IPS DF 4.7 (cell line): ENCODE measurements around the gene LRRC37A3.
"Not testable (repeated sequence)": the region's sequence is repeated elsewhere in the genome, so short reads cannot be mapped to it uniquely, and the experiment has no call there.

Experiments
- DNase-seq: peaks from one replicate; pipeline ENCODE4 v3.0.0-alpha.2; 2013; ENCODE audit warnings: low spot score; ENCODE audit errors: extremely low read depth

LRRC37A3 gene

DNA sequence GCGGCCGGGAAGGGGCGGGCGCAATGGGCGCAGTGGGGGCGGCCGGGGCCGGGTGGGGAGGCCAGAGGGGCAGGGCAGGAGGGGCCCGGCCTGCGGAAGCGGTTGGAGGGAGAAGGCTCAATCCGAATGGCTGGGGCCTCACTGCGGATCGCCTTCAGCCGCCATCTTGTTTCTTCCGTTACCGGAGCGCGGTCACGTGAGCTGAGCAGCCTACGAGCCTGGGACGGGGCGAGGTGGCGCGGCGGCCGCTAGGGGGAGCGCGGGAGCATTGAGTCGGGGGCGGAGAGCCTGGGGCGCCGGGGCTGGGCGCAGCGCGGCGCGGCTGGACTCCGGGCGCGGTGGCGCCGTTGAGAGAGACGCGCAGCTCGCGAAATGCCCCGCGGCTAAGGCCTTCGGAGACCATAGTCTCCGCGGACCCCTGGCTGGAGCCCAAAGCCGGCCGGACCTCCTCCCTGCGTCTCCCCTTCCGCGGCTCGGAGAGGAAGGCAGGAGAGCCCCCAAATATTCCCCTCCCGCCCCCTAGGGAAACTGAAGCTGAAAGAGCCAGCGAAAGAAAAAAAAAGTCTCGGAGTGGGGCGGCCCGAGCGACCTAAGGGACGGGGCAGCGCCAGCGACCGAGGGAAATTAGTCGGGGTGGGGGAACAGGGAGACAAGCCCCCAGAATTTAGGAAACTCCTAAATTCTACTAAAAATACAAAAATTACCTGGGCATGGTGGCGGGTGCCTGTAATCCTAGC is at the start of gene LRRC37A3:
Gene LRRC37A3, minus strand, starts transcription at position 190 of the 737 bp plus-strand sequence. CDS start 22,221 bp downstream, outside the sequence.
- DNase-seq: peak; percentile 69

DNA sequence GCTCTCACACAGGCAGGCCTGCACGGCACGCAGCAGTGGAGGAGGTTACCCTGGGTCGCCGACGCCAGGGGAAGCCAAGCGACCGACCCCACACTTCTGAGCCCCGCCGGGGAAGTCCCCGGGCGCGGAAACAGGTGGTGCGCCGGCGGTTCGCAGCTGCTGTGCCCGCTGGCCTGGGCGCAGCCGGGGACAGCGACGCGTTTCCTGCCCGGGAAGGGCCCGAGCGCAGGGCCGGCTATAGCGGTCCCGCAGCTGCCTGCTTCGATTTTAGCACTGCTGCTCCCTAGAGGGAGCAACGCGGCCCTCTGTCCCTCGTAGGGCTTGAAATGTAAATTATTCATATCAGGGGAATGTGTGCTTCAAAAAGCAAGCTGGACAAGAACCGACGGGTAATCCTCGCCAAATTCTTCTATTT is 46.6 kb upstream of the LRRC37A3 start:
- DNase-seq: not testable (repeated sequence)

DNA sequence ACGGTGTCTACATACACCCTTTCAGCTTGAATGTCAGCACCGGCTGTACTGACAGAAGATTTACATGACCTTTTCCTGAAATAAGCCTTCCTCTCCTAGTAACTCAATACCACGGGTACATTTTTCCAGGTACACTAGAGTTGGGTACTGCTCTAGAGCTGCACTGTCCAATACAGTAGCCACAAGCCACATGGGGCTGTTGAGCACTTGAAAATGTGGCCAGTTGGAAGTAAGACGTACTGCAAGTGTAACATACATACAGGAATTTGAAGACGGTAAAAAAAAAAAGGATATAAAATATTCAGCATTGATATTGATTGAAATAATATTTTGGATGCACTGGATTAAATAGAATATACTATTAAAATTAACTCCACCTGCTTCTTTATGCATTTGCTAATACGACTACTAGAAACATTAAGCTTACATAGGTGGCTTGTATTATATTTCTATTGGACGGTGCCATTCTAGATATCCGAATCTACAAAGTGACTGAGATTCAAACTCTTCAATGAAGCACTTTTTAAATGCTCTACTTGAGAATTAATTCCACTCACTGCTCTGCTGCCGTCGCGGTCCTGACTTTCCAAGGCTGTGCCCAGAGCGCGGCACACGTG is 46.1 kb upstream of the LRRC37A3 start:
- DNase-seq: not testable (repeated sequence)

DNA sequence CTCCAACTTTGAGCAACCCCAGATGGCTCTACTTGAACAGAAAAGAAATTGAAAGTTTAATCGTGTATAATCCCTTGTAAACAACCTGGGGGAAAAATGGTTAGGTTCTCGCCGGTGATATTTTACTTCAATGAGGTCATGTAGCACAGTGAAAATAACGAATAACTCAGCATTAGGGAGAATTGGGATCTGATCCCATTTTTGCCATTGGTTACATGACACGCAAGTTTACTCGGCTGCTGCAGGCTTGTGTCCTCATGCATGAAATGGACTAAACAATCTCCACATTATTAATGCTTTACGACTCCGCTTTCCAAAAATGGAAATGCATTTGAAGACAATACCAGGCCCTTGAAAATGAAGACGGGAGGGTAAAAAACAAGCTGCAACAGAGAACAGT is 45.5 kb upstream of the LRRC37A3 start:
- no peak for DNase-seq

DNA sequence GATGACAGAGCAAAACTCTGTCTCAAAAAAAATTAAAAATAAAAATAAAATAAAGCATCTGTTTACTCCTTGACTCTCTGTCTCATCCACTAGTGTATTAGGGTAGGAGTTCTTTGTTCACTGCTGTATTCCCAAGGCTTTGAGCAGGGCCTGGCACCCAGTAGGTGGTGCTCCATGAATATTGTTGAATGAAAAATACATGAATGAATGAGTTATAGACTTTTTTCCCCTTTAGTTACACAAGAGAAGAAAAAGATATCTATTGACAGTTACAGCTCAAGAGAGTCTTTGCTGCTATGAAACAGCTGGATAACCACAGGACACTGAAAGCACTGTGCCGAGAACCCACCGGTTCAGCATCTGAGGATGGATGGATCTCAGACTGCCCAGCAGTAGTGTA is 44.5 kb upstream of the LRRC37A3 start:
- DNase-seq: not testable (repeated sequence)

DNA sequence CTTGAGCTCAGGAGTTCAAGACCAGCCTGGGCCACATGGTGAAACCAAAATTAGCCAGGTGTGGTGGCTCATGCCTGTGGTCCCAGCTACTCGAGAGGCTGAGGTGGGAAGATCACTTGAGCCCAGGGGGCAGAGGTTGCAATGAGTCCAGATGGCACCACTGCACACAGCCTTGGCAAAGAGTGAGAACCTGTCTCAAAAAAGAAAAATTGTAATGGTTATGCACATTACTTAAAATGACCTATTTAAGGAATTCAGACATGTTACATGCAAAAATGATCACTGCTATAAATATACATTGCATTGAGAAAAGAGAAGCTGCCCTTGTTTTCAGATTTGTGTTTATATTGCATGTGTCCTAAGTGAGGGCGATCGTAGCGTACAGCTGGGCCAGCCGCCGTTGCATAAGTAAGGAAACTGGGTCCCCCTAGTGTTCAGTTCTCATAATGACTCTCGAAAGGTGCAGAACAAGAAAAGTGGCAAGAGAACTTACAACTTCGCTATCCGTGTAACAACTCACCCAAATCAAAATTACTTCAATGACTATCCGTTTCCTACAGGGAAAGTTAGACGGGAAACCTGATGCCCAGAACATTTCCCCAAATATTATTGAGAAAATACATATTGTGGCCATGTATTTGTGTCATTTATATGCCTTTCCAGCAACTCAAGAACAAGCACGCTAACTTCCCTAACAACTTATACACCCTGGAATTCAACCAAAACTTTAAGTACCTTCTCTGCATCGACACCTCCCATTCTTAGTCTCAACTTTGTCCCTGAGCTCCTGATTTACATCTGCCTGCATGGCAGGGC is 42.5 kb upstream of the LRRC37A3 start:
- not testable (repeated sequence) for DNase-seq

DNA sequence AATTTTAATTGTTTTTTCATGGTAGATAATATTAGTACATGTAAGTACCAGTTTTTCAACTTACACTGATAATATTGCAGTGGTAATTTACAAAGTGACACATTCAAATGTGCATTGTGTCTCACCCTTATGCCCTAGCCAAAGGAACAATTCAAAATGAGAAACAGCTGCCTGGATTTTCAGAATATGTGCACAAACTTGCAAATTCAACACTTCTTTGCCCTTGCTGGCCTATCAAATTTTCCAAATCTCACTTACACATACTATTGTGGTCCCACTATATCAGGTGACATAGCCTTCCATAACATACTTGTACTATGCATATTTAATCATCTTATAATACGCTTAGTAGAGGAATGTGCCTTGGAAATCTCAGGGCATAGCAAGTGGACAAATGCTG is 32.6 kb upstream of the LRRC37A3 start:
- no peak for DNase-seq

DNA sequence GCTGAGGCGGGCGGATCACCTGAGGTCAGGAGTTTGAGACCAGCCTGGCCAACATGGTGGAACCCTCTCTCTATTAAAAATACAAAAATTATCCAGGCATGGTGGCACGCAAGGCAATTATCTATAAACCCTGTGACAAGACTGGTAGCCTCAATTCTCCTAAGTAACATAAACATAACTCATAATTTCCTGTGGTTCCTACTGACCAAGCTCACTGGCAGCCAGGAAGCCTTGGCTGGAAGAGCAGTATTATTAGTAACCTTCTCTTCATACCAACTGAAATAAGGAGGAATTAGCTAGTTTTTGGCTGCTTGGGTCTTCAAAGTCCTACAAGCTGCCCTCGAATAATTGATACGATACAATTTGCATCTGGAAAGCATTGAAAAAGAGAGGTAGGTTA is 31.6 kb upstream of the LRRC37A3 start:
- no peak for DNase-seq

DNA sequence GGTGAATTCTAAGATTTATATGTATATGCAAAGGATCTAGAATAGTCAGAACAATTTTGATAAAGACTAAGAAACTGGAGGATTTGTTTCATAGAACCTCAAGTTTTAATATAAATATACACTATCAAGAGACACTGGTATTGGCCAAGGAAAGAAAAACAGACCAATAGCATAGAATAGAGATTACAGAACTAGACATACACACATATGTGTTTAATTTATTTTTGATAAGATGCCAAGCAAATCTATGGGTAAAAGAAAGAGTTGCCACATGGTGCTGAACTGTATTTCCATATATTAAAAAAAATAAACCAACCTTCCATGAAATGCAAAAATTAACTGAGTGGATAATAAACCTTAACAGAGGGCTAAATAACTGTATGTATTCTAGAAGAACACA is 27.9 kb upstream of the LRRC37A3 start:
- no peak for DNase-seq

DNA sequence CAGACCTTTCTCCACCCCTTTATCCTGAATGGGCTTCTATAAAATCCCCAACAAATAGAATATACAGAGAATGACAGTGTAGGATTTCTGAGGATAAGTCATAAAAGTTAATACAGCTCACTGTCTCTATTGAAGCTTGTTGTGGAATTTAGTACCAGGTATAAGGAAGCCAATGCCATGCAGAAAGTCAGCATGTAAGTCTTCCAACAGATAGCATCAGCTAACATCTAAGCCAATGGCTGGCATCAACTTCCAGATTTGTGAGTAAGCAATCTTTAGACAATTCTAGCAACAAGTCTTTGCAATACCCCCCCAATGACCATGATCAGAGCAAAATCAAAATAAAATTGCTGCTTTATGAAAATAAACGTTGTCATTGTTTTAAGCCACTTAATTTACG is 22.5 kb upstream of the LRRC37A3 start:
- DNase-seq: no peak

DNA sequence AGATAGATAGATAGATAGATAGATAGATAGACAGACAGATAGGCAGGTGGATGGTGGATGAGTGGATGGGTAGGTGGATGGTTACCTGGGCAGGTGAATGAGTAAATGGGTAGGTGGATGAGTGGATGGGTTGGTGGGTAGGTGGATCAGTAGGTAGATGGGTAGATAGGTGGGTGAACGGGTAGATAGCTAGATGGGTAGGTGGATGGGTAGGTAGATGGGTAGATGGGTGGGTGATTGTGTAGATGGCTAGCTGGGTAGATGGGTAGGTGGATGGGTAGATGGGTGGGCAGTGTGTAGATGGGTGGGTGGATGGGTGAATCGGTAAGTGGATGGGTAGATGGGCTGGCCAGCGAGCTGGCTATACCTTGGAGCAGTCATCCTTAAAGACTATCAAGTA is 21.8 kb upstream of the LRRC37A3 start:
- DNase-seq: no peak

DNA sequence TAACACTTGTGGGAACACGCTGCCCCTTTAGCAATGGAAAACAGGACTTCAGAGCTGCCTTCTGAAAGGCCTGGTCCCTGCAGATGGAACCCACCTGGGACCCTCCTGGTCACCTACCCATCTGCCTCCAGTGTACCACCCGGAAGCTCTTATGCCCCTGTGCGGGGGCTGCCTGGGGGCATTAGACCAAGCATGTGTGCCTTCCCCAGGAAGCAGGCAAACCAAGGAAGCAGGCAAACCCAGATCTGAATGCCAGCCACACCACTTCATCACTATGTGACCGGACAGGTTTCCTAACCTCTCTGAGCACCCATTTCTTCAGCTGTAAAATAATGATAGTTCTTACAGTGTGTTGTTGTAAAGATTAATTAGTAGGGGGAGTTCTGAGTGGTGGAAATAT is 20.8 kb upstream of the LRRC37A3 start:
- DNase-seq: no peak

DNA sequence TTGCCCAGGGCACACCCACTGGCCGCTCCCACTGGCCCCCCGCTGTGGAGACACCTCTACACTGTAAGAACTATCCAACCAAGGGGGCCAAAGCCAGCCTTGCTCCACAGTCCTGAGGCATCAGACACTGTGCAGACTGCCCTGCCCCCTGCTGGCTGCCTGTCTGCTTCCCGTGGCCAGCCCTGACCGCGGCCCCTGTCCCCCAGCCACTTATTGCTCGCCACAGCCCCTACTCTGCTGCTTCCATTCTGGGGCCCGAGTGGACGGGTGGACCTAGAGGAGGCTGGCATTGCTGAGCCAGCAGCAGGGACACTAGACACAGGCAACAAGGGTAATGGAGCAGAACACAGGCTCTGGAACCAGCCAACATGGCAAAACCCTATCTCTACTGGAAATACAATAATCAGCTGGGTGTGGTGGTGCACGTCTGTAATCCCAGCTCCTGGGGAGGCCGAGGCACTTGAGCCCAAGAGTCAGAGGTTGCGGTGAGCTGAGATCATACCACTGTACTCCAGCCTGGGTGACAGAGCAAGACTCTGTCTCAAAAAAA is 19.7 kb upstream of the LRRC37A3 start:
- no peak for DNase-seq

DNA sequence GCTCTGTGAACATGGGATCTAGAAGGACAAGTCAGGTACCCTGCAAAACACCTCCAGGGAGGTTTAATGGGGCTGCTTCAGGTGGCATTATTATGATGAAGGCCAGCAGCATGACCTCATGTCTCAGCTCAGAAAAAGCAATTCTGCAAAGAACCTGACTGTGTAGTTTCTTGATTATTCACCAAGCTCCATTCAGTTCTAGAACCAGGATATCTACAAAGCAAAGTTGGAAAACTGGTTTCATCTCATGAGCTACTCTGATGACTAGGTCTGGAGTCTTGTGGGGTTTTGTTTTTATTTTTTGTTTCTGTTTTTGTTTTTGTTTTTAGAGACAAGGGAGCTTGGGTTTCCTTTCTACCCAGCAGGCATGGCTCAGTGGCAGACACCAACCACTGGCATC is 19.0 kb upstream of the LRRC37A3 start:
- DNase-seq: no peak

DNA sequence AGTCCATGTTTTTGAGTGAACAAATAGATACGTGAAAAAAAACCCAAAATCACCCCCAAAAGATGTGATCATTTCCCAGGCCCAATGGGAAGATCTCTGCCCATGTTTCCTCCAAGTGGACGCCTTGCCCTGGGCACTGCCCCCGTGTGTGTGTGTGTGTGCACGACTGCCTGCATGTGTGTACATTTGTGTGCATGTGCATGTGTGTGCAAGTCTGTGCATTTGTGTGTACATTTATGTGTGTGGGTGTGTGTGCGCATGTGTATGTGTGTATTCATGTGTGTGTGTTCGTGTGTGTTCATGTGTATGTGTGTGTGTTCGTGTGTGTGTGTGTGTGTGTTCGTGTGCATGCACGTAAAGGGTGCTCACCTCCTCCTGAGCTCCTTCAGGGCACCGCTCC is 16.8 kb upstream of the LRRC37A3 start:
- no peak for DNase-seq

DNA sequence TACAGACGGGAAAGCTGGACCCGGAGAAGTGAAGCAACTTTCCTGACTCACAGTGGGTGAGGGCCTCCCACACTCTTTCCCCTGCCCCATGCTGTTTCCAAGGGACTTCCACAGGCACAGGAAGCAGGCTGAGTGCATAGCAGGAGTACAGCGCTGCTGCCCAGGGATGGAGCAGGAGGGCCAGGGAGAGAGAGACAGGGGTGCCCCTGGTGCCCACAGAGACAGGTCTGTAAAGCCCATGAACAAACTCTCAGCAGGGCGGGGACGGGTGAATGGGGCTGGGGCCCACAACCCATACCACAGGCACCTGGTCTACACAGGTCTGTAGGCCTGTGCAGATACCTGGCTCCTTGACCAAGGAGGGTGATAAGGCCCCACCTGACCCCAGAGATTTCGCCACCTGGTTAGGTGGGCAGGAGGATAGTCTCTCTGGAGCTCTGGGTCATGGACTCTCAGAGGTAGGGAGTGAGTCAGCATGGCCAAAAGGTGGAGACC is 15.1 kb upstream of the LRRC37A3 start:
- not testable (repeated sequence) for DNase-seq

DNA sequence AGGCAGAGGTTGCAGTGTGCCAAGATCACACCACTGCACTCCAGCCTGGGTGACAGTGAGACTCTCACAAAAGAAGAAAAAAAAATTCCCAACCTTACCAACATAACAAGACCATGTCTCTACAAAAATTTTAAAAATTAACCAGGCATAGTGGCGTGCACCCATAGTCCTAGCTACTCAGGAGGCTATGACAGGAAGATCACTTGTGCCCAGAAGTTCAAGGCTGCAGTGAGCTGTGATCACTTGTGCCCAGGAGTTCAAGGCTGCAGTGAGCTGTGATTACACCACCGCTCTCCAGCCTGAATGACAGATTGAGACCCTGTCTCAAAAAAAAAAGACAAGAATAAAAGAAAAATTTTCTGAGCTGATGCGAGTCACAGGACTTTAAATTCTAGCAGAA is 13.6 kb upstream of the LRRC37A3 start:
- DNase-seq: not testable (repeated sequence)

DNA sequence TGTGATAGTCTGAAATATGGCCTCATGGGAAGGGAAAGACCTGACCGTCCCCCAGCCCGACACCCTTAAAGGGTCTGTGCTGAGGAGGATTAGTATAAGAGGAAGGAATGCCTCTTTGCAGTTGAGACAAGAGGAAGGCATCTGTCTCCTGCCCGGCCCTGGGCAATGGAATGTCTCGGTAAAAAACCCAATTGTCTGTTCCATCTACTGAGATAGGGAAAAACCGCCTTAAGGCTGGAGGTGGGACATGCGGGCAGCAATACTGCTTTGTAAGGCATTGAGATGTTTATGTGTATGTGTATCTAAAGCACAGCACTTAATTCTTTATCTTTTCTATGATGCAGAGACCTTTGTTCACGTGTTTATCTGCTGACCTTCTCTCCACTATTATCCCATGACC is 11.1 kb upstream of the LRRC37A3 start:
- not testable (repeated sequence) for DNase-seq

DNA sequence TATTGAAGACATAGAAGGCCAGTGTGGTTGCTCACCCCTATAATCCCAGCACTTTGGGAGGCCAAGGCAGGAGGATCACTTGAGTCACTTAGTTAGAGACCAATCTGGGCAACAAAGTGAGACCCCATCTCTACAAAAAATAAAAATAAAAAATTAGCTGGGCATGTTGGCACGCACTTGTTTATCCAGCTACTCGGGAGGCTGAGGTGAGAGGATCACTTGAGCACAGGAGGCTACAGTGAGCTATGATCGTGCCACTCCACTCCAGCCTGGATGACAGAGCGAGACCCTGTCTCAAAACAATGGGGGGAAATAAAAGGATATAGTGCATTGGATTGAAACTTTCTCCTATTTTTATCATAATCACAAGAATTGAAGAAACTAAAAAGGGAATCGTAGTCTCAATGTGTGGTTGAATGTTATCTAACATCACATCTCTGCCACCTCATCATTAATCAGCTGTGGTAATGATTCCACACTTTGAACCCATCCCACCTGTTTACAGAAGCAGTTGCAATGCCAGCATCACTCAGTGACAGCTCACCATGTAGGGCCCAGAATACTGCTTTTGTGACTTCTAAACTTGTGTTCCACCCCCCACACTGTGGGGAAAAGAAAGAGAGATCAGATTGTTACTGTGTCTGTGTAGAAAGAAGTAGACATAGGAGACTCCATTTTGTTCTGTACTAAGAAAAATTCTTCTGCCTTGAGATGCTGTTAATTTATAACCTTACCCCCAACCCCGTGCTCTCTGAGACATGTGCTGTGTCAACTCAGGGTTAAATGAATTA is 10.3 kb upstream of the LRRC37A3 start:
- not testable (repeated sequence) for DNase-seq

DNA sequence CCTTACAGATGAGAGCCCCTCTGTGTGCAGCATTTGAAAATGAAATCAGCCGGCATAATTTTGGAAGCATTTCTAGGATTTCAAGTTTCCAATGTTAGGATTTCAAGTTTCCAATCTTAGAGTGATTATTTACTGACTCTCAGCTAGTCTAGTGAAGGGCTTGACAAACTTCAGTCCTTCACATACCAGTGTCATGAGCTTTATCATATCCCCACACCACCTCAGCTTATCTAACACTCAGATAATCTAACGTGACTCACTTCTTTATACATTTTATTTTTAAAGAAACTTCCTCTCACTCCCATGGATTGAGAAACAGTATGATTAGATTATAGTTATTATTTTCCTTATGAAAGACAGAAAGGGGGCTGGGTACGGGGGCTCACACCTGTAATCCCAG is 9.4 kb upstream of the LRRC37A3 start:
- DNase-seq: not testable (repeated sequence)

DNA sequence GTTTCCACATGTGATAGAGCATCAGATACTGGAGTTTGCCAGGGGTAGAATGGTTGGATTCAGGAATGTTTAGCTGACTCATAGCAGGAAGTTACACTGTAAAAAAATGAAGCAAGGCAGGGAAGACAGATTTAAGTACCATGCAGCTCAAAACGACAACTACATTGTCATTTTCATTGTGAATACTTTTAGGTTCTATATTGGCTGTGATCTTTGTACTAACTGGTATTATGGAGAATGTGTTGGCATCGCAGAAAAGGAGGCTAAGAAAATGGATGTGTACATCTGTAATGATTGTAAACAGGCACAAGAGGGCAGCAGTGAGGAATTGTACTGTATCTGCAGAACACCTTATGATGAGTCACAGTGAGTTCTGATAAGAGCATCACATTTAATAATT is 8.2 kb upstream of the LRRC37A3 start:
- DNase-seq: not testable (repeated sequence)
